Vagina (tissue), 2 donors: ENCODE measurements around the gene NDRG2.

Source experiments
- CTCF ChIP-seq, 3 experiments: fragments of 450-650 bp in 2 of 3; fragments of 200-600 bp in 1 of 3; sonication (generic) in 1 of 3; IDR thresholded peaks; one replicate each; pipeline ENCODE4 v1.5.1; 2017 to 2019; ENCODE audit warnings: antibody characterized with exemption in 3 of 3, mild to moderate bottlenecking in 2 of 3, moderate library complexity in 2 of 3
- POLR2A ChIP-seq, 2 donors: fragments of 450-650 bp; IDR thresholded peaks; one replicate each; pipeline ENCODE4 v1.6.1; 2017; ENCODE audit warnings: antibody characterized with exemption in 2 of 2, mild to moderate bottlenecking in 2 of 2, moderate library complexity in 2 of 2

GRCh38 chr14:21048638-21049037 lies 23.8 kb upstream of the NDRG2 start:
- TF ChIP-seq POLR2A (IDR thresholded peaks at IDR 0.05) (no peak), CTCF (IDR thresholded peaks at IDR 0.05) (no peak)
